Activated CD8-positive, alpha-beta T cell treated with anti-CD3 and anti-CD28 coated beads for 36 hours (primary cell): ENCODE results near the gene HGS. TPM values are rescaled to one million over a fixed set of nuclear protein-coding genes. Genes with fewer than 3 reads are reported as not detected.

Source experiments
- ATAC-seq: fragments of 200-7000 bp; cut with Tn5 transposase; one replicate; pipeline ENCODE4 v1.10.0; 2021; ENCODE audit warnings: mild to moderate bottlenecking, moderate library complexity
- CTCF ChIA-PET: fragments of 350-600 bp; sonication (Branson Sonifier 250); formaldehyde crosslinking; loops from one replicate; lab custom pipeline; 2021; ENCODE audit warnings: antibody characterized with exemption; lab: Charles Lee
- POLR2A ChIA-PET: fragments of 350-600 bp; sonication (Branson Sonifier 250); formaldehyde crosslinking; loops from one replicate; lab custom pipeline; 2021; ENCODE audit warnings: antibody characterized with exemption; lab: Charles Lee
- DNase-seq: peaks from one replicate; pipeline ENCODE4 v3.0.0-alpha.2; 2020
- H3K27ac Mint-ChIP-seq: one replicate; pipeline ENCODE4 v1.8.0; 2021; ENCODE audit warnings: mild to moderate bottlenecking, mixed read lengths
- H3K27me3 Mint-ChIP-seq: one replicate; pipeline ENCODE4 v1.8.0; 2021; ENCODE audit warnings: mixed read lengths
- H3K36me3 Mint-ChIP-seq: one replicate; pipeline ENCODE4 v1.8.0; 2021; ENCODE audit warnings: low read depth, mixed read lengths
- H3K4me1 Mint-ChIP-seq: one replicate; pipeline ENCODE4 v1.8.0; 2021; ENCODE audit warnings: low read depth, mixed read lengths
- H3K4me3 Mint-ChIP-seq: one replicate; pipeline ENCODE4 v1.8.0; 2021; ENCODE audit warnings: mild to moderate bottlenecking, moderate library complexity, mixed read lengths
- H3K9me3 Mint-ChIP-seq: one replicate; pipeline ENCODE4 v1.8.0; 2021; ENCODE audit warnings: mixed read lengths
- intact Hi-C: fragments of 100-400 bp; cut with micrococcal nuclease; formaldehyde crosslinking; loops from one replicate; pipeline ENCODE4 v1.10.0; 2022
- total RNA-seq, 2 experiments: library from RNA; stranded (reverse); gene quantifications; one replicate each; pipeline ENCODE4 v1.2.3, GENCODE V29; 2021
- TF ChIP-seq, protein P1 (sequence below): fragments of 200-600 bp; IDR thresholded peaks from one replicate; pipeline ENCODE4 v1.8.0; 2022; ENCODE audit warnings: antibody characterized with exemption, mild to moderate bottlenecking

Gene HGS
- total RNA-seq, 2 experiments from 2014 or later = 98.9 to 113 TPM

DNA sequence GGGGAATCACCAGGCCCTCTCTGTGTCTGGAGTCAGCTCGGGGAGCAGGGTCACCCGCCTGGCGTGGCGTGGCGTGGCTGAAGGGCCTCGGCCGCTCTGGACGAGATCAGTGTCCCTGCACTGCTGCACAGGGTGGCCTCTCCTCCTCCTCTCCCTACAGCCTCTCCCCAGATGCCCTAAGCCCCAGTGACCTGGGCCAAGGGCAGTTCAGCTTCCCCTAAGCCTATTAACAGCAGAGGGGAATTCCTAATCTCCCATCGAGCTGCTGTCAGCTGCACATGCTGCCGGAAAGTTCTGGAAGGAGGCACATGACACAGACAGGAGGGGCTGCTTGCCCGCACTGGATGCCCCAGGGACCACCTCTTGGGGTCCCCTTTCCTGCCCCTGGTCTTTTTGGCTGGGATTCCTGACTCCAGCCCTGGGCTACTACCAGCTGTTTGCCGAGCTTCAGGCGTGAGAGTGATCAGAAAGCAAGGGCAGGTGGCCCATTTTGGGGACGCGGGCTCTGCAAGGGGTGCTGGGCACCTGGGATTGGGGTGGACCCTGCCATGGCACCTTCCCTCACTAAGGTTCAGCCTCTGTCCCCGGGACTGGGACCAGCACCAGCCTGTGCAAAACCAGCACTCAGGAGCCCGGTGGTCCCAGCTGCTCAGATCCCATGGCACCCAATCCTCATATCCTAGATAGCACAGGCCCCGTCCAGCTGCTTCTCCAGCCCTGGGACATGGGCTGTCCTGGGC is 28.3 kb upstream of the HGS start:
- no peak for ATAC-seq
- H3K4me1 Mint-ChIP-seq = peaks cover 16% of the 10 kb centered on the region
- H3K4me3 Mint-ChIP-seq = no peak overlapping the region
- H3K9me3 Mint-ChIP-seq = no peaks in the 10 kb centered on the region
- TF ChIP-seq, protein P1, sequence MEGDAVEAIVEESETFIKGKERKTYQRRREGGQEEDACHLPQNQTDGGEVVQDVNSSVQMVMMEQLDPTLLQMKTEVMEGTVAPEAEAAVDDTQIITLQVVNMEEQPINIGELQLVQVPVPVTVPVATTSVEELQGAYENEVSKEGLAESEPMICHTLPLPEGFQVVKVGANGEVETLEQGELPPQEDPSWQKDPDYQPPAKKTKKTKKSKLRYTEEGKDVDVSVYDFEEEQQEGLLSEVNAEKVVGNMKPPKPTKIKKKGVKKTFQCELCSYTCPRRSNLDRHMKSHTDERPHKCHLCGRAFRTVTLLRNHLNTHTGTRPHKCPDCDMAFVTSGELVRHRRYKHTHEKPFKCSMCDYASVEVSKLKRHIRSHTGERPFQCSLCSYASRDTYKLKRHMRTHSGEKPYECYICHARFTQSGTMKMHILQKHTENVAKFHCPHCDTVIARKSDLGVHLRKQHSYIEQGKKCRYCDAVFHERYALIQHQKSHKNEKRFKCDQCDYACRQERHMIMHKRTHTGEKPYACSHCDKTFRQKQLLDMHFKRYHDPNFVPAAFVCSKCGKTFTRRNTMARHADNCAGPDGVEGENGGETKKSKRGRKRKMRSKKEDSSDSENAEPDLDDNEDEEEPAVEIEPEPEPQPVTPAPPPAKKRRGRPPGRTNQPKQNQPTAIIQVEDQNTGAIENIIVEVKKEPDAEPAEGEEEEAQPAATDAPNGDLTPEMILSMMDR = no peak
- no peak for DNase-seq
- CTCF ChIA-PET = no interaction called here
- no peaks in the 10 kb centered on the region for H3K36me3 Mint-ChIP-seq
- intact Hi-C loops = no loop called here
- no peak overlapping the region for H3K27ac Mint-ChIP-seq
- POLR2A ChIA-PET = interaction anchor here (0.7 to 1.7 kb wide), 4 partner anchors 10 to 237 kb away, joined by 3 to 6 read pairs (median 4); partner anchors contain the start of gene MRPL12
- peaks cover 2% of the 10 kb centered on the region for H3K27me3 Mint-ChIP-seq

DNA sequence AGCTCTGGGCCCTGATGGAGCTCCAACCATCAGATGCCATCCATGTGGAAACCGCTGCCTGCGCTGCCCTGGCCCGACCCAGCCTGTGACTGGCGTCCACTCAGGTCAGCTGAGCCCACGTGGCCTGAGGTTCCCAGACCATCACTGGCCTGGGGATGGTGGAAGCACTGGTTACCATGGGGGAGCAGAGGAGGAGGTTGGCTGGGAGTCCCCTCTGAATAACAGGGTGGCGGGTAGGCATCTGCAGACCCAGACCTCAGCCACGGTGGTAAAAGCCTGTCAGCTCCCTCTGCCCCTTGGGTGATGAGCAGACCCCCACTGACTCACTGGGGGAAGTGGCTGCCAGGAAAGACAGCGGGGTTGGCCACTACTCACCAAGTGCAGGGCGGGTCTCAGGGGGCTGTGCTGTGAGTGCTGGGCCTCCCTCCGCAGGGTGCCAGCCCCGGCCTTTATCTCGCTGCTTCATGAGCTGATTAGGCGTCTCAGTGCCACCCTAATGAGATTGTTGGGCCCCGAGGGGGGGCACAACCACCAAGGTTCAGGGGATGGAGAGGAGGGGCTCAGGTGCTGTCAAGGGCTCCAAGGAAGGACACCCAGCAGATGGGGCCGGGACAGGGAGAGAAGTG is 27.6 kb upstream of the HGS start, which contains the start of gene PDE6G:
Gene PDE6G (minus strand): TSS at position 425 of the 626 bp plus-strand sequence. CDS start 3,237 bp downstream, outside the sequence.
- CTCF ChIA-PET = interaction anchor here (0.6 to 1.1 kb wide), 2 partner anchors 19 to 55 kb away, joined by 3 read pairs; no protein-coding TSS in a partner anchor

DNA sequence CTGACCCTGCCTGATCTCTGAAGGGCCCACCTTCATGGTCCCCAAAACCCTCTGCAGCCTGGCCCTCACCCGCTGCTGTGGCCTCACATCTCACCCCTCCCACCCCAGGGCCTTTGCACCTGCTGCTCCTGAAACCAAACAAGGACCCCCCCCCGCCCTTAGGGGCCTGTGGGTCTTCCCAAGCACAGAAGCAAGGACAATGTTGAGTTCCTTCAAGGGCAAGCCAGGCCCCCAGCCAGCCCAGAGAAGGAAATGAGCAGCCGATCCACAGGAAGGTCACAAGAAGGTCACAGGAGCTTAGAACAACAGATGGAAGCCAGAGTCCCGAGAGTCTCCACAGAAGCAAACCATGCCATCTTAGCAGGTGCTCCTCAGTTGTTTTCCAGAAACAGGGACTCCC is 27.0 kb upstream of the HGS start:
- Mint-ChIP-seq H3K4me1 (peaks cover 16% of the 10 kb centered on the region), H3K36me3 (no peaks in the 10 kb centered on the region), H3K27ac (no peak overlapping the region), H3K27me3 (peaks cover under 1% of the 10 kb centered on the region), H3K4me3 (no peak overlapping the region), H3K9me3 (no peaks in the 10 kb centered on the region)
- intact Hi-C loops = no loop called here
- ChIA-PET CTCF (interaction anchor here (0.6 to 1.1 kb wide), 2 partner anchors 19 to 56 kb away, joined by 3 read pairs; no protein-coding TSS in a partner anchor), POLR2A (interaction anchor here (0.6 to 1.4 kb wide), 4 partner anchors 9 to 47 kb away, joined by 3 to 6 read pairs (median 4); partner anchors contain the start of gene MRPL12)
- TF ChIP-seq, protein P1 = no peak
- DNase-seq (no peak), ATAC-seq (no peak)

More for the DNA sequence above, 27.6 kb upstream of the HGS start, which contains the start of gene PDE6G:
- H3K36me3 Mint-ChIP-seq = no peaks in the 10 kb centered on the region
- intact Hi-C loops = no loop called here
- POLR2A ChIA-PET = interaction anchor here (0.6 to 1.4 kb wide), 6 partner anchors 9 to 236 kb away, joined by 3 to 6 read pairs (median 4); partner anchors contain the start of gene MRPL12
- TF ChIP-seq, protein P1 = no peak
- H3K27ac Mint-ChIP-seq = no peak within 1 kb of the TSS
- no peaks in the 10 kb centered on the region for H3K9me3 Mint-ChIP-seq
- H3K4me1 Mint-ChIP-seq = peaks cover 16% of the 10 kb centered on the region
- DNase-seq = no peak
- peaks cover 2% of the 10 kb centered on the region for H3K27me3 Mint-ChIP-seq
- ATAC-seq = no peak
- no peak within 1 kb of the TSS for H3K4me3 Mint-ChIP-seq

DNA sequence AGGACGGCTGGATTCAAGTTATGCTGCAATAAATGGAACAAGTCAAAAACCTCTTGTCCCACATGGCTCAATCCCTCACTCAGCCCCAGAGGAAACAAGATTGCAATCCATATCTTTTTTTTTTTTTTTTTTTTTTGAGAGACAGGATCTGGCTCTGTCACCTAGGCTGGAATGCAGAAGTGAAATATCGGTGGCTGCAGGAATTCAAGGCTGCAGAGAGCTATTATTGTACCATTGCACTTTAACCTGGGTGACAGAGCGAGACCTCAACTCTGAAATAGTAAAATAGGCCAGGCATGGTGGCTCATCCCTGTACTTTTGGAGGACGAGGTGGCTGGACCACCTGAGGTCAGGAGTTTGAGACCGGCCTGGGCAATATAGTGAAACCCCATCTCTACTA is 24.8 kb upstream of the HGS start:
- Mint-ChIP-seq H3K9me3 (no peaks in the 10 kb centered on the region), H3K27ac (no peak overlapping the region), H3K4me1 (peaks cover 25% of the 10 kb centered on the region), H3K36me3 (peaks cover 4% of the 10 kb centered on the region), H3K4me3 (no peak overlapping the region), H3K27me3 (no peaks in the 10 kb centered on the region)
- ChIA-PET CTCF (interaction anchor here (1.3 kb wide), 1 partner anchor 37 kb away, joined by 3 read pairs; no protein-coding TSS in a partner anchor), POLR2A (no interaction called here)
- TF ChIP-seq, protein P1 = no peak
- no peak for ATAC-seq
- intact Hi-C loops = no loop called here
- DNase-seq = no peak
